COLO668 (cell line): Measurements from ENCODE around the gene SLC2A10.
A peak's percentile ranks its signal among the peaks of the same experiment; 100 is the strongest.

Experiments used
- DNase-seq: peaks from one replicate; lab custom pipeline; 2025; ENCODE audit not compliant: unreplicated experiment; lab: John Stamatoyannopoulos, UW

Gene SLC2A10

DNA sequence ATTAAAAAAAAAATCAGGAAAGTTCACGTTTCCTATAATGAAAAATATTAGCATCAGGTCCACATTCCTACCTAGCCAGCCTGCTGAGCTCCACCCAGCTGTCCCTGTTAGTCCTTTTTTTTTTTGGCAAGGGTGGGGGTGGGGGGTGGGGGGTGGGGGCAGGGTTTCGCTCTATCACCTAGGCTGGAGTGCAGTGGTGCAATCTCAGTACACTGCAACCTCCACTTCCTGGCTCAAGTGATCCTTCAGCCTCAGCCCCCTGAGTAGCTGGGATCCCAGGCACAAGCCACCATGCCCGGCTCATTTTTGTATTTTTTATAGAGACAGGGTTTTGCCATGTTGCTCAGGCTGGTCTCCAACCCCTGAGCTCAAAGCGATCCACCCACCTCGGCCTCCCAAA, 7.5 kb upstream of the SLC2A10 start:
- no peak for DNase-seq

DNA sequence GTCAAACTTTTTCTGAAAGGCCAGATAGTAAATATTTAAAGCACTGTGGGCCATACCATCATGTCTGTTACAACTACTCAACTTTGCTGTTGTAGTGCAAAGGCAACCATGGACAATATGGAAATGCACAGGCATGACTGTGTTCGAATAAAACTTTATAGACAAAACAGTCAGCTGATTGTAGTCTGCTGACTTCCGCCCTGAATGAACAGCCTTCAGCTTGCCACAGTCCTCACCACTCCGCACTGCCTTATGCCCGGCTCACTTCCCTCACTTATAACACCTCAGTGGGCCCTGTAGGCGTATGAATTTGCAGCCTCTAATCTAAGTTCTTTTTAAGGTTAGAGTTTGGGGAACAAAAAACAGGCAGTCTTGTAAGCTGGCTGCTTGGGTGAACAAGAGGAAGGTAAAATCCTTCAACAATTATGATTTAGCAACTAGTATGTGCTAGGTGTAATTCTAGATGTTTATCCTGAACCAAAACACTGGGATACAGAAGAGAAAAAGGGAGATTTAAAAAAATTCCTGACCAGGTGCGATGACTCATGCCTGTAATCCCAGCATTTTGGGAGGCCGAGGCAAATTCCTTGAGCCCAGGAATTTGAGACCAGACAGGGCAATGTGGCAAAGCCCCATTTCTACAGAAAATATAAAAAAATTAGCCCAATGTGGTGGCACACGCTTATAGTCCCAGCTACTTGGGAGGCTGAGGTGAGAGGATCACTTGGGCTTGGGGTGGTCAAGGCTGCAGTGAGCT, 6.8 kb upstream of the SLC2A10 start:
- no peak for DNase-seq

DNA sequence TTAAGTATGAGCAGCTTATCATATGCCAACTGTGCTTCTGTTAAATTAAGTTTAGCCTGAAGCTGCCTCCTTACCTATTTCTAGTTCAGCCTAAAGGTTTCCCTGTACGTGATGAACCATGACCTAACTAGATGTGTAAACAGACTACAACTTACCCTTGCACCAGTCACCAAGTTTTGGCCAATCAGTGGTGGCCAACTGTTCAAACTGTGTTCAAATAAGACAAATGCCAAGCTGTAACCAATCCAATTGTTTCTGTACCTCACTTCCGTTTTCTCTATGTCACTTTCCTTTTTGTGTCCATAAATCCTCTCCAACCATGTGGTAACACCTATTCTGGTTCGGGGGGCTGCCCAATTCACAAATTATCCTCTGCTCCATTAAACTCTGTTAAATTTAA, 6.0 kb upstream of the SLC2A10 start:
- DNase-seq = no peak

DNA sequence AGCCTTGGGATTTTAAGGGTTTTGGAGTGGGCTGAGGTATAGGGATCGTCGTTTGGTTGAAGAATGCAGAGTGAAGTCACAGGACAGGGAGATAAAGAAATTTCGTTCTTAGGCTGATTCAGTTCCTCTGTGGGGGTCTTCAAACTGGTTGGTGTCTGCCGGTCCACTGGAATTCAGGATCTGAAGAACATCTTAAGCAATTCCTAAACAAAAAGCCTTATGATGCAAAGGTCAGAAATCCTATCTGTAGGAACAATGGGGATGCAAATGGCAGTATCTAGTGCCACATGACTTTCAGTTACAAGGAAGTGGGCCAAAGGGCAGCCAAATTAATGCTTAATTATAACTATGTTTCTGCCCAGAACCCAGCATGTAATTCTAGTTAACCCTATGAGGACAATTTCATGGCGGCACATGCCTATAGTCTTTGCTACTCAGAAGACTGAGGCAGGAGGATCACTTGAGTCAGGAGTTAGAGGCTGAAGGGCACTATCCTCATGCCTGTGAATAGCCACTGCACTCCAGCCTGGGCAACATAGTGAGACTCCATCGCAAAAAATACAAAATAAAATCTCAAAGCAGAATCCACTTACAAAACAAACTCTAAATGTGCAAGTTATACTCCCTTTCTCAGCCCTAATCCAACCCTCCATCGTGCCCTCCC, 4.6 kb upstream of the SLC2A10 start:
- no peak for DNase-seq

DNA sequence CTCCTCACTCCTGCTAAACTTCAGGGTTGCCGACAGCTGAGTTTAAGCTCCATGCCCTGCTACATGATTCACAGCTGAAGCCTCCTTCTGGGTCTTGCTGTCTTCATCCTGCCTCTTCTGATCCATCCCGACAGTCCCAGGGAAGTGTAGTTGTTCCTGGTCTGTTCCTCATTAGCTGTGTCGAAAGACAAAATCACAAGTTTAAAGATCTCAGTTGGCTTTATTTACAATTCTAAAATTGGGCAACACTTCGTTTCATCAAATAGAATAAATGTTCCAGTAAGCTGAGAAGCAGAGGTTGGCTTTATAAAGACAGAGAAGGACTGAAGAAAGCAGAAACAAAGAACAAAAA, 4.1 kb upstream of the SLC2A10 start:
- no peak for DNase-seq

DNA sequence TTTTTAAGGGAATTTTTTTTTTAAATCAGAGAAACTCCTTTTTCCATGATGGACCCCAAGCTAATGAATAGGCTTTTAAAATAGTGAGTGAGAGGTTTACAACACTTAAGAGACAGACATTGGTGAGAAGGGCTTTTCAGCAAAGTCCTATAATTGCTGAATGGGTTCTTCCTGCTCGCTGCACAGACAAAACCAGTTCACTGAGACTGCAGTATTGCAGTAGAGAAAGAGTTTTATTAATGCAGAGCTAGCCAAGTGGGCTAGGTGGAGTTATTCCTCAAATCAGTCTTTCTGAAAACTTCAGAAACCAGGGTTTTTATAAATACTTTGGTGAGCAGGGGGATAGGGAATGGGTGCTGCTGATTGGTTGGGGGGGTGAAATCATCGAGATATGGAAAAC, 3.2 kb upstream of the SLC2A10 start:
- DNase-seq = no peak

DNA sequence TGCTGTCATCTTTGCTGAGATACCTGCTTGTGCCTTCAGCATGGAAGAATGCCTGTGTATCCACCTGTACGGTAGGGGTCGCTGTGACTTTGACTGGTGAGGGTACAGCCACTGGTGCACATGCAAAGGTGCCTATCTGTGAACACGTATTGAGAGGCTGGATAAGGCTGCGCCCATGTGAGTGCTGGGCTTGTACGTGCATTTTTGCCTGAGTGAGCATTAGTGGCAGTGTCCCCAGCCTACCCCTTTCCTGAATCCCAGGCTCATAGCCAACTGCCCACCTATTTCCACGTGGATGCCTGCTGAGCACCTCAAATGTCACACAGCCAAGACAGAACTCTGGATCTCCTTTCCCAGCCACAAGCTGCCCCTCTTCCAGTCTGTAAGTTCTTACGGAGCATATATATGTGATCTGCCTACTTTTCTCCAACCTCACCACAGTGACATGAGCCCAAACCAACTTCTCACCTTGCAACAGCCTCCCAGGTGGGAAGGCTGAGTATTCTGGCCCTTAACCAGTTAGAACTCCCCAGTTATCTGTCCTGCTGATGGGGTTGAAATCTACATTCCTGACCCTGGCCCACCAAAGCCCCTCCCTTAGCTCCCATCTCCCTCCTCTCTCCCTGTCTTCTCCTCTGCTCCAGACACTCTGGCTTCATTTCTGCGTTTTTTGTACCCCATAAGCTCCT, 1.1 kb upstream of the SLC2A10 start:
- DNase-seq = peak; percentile 30

DNA sequence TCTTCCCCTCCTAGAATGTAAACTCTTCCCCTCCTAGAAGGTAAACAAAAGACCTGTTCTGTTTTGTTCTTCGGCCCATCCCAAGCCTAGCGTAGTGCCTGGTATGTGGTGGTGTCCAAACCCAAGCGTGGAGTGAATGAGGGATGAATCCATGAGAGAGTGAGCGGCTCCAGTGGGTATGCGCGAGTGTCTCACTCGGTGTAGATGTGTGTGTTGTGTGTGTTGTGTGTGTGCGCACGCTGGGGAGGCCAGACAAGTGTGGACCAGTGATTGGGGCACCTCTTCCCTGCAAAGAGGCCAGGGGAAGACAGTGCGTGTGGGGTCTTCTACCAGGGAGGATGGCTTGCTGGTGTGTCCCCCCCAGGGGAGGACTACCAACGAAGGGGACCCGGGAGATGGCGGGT, 392 bp upstream of the SLC2A10 start:
- no peak for DNase-seq

DNA sequence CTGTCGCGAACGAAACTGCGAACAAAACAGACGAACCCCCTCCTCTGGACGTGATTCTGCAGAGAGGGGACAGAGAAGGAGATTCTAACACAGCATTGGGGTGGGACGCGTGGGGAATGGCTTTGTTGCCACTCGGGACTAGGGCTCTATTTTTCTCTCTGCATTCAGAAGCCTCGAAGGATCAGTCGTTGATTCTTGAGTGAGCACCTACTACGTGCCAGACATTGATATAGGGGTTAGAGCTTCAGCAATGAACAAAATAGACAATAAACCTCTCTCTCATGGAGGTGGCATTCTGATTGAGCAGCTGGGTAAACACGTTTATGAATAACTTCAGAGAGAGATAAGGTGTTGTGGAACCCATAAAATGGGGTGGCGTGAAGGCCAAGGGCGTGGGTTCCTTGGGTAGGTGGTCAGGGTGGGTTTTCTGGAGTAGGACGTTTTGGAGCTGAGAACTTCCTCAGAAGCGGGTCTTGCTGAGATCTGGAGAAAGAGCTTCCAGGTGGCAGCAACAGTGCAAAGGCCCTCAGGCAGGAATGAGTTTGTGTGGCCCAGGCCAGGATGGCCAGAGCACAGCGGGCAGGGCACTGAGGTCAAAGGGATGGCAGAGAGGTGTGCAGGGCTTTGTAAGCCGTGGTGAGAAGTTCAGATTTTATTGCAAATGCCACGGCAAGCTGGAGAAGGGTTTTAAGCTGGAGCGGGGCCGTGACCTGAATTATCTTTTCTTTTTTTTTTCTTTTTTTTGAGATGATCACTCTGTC, 884 bp downstream of the SLC2A10 start:
- DNase-seq = no peak

DNA sequence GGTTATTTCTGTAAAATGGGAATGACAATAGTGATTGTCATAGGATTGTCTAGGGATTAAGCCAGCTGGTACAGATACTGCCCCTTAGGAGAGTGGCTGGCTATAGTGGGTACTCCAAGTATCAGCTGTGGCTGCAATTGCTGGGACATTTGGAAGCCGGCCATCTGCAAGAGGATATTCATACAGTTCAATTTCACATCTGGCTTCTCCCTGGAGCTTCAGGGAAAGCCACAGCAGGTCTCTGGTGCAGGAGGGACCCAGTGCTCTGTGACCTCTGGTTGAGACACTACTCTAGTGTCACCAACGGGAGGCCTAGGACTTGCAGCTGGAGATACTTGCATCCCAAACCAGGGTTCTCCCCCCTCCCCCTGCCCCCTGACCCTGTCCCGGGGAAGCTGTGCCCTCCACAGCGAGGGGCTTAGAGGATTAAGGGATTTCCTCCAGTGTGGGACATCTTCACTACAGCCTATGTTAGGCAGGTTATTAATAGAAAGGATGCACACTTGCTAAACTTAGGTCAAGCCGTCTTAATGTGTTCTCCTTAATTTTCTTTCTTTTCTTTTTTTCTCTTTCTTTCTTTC, 2.7 kb downstream of the SLC2A10 start:
- DNase-seq = no peak

DNA sequence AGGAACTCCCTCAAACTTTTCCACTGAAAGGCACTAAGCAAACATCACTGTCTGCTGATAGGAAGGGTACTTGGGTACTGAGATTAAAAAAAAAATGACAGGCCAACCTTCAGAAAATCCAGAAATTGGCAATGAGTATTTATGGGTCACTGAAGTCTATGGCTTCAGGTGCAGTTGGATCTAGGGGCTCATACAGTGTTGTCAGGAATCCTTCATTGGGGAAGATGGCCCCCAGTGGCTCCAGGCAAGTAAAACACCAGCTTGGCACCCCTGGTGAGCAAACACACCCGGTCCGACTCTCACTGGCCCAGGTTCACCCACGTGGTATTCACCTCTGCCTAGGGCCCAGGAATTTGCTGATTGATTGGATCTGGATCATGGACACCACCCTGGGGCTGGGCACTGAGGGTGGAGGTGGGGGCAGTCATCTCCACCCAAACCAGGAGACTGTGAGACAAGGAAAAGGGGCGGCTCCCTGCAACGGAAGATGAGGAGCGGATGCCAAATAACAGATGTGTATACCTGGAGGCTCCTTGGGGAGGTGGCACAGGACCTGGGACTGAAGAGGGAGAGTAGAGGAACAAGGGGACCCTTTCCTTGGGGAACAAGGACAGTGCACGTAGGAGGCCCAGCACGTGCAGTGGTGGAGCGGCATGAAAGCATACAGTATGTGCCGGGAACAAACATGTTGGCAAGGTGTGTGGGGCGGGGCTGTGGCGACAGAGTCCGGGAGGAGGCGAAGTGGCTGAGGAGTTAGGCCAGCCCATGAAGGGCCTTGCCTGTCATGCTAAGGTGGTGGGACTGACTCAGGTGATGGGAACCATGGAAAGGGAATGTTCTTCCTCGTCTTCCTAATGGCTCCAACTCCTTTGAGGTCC, 4.7 kb downstream of the SLC2A10 start:
- no peak for DNase-seq

DNA sequence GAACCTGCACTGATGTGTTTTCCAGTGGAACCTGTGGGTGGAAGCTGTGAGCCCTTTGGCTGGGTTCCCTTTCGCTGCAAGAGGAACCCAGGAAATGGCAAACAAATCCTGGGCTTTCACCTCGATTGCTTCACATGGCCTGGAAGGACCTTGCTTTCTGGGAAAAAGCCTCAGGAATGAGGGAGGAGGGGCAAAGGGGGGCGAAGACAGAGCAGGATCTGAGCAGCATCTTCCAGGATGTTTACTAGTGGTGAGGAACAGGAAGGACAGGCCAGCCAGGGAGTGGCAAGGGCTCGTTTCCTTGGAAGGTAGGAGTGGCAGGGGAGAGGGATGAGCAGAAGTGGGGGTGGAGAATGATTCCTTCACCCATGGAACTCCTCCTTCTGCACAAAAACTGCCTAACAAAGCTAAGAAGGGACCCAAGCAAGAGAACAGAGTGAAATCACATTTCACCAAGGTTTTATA, 5.9 kb downstream of the SLC2A10 start:
- no peak for DNase-seq

DNA sequence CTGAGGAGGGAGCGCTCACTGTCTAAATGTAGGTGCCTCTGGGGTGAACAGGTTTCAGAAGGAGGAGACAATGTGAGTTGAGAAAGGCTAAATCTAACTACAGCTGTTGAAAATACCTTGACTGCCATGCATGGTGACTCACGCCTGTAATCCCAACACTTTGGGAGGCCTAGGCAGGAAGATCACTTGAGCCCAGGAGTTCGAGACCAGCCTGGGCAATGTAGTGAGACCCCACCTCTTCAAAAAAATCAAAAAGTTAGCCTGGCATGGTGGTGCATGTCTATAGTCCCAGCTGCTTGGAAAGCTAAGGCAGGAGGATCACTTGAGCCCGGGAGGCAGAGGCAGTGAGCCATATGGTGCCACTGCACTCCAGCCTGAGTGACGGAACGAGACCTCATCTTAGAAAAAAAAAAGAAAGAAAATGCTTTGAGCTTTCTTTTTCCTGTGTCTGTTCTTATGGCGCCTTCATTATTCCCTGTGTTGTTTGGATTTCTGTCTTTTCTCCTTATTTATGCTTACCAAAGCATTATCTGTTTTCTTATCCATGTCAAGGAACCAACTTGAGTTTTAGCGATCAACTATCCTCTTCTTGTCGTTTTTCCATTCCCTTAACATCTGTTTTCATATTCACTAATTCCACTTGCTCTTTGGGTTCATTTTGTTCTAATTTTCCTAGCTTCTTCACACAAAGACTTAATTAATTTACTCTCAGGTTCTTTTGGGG, 8.5 kb downstream of the SLC2A10 start:
- DNase-seq = no peak

DNA sequence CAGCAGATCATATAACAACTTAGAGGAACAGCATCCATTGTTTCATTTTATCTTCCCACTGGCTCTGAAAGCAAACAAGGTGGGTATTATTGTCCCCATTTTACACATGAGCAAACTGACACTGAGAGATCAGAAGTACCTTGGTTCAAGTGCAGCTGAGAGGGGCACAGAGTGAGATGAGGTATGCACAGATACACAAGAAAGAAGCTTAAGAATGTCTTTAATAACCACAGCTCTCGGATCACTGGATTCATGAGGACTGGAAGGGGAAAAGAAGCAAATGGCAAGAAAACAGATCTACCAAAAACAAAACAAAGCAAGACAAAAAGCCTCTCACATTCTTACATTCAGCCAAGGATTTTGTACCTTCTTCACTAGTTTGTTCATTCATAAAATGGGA, 10.6 kb downstream of the SLC2A10 start:
- no peak for DNase-seq

DNA sequence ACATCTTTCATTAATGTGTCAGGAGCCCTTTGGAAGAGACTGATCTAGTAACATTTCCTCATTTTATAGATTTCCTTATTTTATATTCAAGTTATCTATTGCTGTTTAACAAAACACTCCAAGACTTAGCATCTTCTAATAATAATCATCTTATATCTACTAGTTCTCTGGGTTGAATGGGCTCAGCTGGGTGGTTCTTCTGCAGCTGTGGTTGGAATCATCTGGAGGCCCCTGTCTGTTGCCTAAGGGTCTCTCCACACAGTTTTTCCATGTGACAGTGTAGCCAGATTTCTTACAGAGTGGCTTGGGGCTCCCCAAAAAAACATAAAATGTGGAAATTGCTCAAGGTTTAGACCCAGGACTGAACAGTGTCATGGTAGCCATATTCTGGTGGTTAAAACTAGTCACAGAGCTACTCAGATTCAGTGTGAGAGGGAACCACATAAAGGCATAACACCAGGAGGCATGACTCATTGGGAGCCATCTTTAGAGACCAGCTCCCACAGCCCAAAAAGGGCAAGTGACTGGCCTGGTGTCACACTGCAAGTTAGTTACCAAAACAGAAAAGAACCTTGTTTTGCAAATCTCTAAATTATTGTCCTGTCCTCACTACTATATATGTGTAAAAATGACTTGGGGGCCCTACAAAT, 11.5 kb downstream of the SLC2A10 start:
- no peak for DNase-seq

DNA sequence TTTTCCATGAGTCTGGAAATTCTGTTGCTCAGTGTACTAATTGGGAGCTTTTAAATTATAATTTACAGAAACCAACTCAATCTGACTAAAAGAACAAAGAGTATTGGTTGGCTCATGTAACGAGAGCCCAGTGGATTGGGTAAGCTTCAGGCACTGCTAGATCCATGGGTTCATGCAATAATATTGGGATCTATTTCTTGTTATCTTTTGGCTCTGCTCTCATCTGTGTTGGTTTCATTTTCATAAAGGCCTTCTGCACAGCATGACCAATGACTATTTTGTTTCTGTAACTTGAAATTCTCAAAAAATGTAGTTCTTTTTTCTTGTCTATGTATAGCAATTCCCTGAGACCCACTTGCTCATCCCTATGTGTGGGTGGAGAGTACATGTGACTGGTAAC, 12.0 kb downstream of the SLC2A10 start:
- no peak for DNase-seq

DNA sequence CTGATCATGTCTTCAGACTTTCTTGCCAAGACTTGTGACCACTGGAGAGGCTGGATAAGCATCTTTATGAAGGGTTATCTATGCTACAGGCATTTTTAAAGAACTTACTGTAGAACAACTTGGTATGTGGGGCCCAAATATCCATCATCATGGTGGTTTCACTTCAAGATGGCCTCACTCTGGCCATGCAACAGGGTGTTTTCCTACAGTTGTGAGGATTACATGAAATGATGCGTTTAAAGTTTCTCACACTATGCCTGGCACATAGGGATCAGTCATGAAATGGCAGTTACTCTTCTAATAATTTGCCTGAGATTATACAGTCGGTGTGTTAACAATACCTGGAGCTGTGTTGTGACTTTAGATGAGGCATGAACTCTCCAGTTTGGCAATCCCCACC, 13.0 kb downstream of the SLC2A10 start:
- no peak for DNase-seq

DNA sequence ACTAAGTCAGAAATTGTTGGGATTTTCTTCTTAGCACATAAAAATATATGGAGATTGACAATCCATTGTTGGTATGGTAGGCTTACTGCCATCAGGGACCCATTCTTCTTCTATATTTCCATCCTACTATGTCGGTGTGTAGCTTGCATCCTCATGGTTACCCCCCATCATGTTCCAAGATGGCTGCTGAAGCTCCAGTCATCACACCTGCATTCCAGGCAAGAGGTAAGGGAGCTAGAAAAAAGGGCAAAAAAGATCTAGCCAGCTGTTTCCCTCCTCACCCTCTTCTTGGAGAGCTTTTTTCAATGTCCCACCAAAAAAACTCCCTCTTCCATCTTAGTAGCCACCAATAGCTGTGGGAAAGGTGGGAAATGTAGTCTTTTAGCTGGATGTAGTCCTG, 13.6 kb downstream of the SLC2A10 start:
- DNase-seq = no peak

DNA sequence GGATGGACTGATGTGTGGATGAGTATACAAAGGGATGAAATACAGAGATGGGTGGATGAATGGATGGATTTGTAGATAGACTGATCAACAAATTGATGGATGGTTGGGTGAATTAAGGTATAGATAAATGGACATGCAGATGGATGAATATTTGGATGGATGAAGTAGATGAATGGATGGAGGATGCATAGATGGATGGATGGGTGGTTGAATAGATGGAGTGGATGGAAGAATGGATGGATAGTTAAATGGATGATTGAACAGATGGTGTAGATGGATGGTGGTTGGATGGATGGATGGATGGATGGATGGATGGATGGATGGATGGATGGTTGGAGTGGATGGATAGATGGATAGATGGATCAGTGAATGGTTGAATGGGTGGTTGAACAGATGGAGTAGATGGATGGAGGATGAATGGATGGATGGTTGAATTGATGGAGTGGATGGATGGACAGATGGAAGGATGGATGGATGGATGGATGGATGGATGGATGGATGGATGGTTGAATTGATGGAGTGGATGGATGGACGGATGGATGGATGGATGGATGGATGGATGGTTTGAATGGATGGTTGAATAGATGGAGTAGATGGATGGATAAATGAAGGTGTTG, 15.0 kb downstream of the SLC2A10 start:
- no peak for DNase-seq
